NCI-H2171 (cell line): ENCODE measurements around the gene PYY.

Source experiments
- DNase-seq: peaks from one replicate; lab custom pipeline; 2025; lab: John Stamatoyannopoulos, UW

Gene PYY

GRCh38 chr17:43915559-43915958 is 38.2 kb downstream of the PYY start:
- no peak for DNase-seq

GRCh38 chr17:43914451-43914850 is 39.3 kb downstream of the PYY start:
- no peak for DNase-seq

GRCh38 chr17:43913584-43913983 is 40.2 kb downstream of the PYY start:
- no peak for DNase-seq

GRCh38 chr17:43912635-43913304 is 41.0 kb downstream of the PYY start:
- DNase-seq: no peak

GRCh38 chr17:43911904-43912303 is 41.8 kb downstream of the PYY start:
- DNase-seq: no peak

- DNase-seq: no peak
These were observed 44.1 kb downstream of the PYY start for GRCh38 chr17:43909537-43910231.

- DNase-seq: peak; percentile 77
These were observed 45.6 kb downstream of the PYY start for GRCh38 chr17:43907998-43908721.

GRCh38 chr17:43907425-43907981 is 46.2 kb downstream of the PYY start, which contains the start of gene MPP2:
TSS of gene MPP2 (minus strand) at chr17:43907536. CDS start at chr17:43904460, 3,076 bp downstream.
- DNase-seq: peak; percentile 72

- DNase-seq: no peak
These were observed 46.8 kb downstream of the PYY start for GRCh38 chr17:43906951-43907424.

- peak; percentile 39 for DNase-seq
These were observed 47.5 kb downstream of the PYY start for GRCh38 chr17:43905985-43906852.

GRCh38 chr17:43905400-43905984 is 48.2 kb downstream of the PYY start:
- DNase-seq: peak; percentile 36
